HG03060 (cell line): Measurements from ENCODE around the gene UMAD1.

Experiments used
- ATAC-seq: cut with Tn5 transposase; IDR thresholded peaks from one replicate; pipeline ENCODE4 v1.9.1; 2021; ENCODE audit warnings: low read depth, moderate number of reproducible peaks; ENCODE audit not compliant: unreplicated experiment

Gene UMAD1

DNA sequence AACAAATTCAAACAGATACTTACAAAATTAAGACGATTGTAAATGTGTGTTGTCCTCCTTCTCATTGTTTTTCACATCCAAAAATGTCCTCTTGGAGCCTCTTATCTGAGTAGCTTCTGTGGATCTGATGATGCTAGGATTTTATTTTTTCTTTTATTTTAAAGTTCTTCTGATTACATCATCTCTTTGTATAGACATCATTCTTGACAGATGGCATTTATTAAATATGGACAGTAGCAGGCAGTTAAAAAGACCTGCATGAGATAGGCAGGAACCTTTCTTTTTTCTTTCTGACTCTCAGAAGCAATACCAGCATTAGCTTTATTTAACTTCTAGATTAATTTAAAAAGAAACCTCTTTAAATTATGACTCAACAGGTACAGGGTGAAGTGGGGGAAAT, 77.9 kb downstream of the UMAD1 start, which contains the start of gene RPA3:
Gene RPA3 (minus strand): TSS at position 116 of the 400 bp plus-strand sequence. CDS start 78,189 bp downstream, outside the sequence.
- ATAC-seq: no peak

DNA sequence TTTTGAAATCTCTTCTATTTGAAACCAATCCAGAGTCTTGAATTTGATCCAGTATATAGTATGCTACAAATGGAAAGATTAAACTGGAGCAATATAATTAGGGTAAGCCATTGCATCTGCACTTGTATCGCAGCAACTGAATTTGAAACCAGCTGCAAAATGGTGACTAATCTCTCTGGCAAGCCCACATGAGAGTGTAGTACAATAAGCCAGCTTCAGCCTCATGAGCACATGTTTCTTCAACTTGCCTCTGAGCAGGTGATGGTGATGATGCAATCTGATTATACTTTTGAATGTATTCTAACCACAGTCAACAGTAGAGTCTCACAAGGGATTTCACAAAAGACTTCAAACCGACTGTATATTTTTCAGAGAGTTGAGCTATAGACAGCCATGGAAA, 78.7 kb downstream of the UMAD1 start:
- peak; percentile 87 for ATAC-seq

DNA sequence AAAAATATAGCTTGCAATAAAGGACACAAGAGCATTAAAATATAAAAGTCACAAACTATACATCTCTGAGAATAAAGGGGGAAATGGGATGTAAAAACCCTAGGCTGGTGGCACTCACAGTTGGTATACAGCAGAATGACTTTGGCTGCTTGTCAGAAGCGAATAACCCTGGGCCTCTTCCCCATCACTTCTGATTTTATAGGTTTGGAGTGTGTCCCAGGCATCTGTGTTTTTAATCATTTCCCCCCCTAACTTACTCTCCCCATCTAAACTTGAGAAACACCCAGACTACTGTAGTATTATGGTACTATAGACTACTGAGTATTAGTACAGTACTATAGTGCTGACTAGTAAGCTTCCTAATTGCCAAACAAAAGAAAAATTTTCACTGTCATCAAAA, 79.6 kb downstream of the UMAD1 start:
- ATAC-seq: no peak

DNA sequence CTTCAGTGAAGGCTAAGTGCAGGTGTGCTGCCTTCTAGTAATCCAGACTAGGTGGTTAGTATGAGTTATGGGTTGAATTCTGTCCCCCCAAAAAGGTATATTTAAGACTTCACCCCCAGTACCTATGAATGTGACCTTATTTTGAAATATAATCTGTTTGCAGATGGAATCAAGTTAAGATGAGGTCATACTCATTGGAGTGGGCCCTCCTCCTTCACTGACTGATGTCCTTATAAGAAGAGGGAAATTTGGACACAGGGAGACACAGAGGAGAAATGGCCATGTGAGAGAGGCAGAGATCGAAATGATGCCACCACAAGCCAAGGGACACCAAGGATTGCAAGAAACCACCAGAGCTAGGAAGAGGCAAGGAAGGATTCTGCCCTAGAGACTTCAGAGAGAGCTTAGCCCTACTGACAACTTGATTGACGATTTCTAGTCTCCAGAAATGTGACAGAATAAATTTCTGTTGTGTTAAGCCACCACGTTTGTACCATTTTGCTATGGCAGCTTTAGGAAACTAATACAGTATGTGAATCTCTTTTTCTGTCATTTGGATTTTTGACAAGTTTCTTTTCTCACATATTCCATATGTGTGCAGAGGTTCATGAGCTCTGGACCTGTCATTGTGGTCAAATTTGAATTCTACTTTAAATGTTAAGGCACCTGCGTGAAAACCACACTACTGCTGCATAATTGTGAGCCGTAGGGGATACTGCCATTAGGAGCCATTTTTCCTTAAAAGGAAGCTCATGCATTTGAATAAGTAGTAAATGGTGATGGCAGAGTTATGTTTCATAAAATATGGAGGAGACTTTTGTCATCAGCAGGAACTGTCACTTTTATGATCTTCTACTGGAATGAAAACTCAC, 80.4 kb downstream of the UMAD1 start:
- no peak for ATAC-seq

DNA sequence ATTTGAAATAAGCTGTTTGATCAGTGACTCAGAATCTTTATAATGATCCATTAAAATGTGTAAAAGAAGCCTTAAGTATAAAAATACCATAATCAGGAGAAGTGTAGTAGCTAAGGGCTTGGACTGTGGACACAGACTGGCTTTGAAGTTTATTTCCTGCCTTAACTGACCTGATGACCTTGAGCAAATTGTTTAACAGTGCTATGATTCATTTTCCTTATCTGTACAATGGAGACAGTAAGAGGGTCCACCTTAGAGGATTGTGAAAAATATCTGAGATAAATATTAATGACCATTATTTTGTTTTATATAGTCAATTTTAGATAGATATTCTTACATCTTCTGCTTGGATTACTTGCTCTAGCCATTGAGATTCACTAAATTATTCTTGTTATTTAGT, 91.2 kb downstream of the UMAD1 start:
- no peak for ATAC-seq

DNA sequence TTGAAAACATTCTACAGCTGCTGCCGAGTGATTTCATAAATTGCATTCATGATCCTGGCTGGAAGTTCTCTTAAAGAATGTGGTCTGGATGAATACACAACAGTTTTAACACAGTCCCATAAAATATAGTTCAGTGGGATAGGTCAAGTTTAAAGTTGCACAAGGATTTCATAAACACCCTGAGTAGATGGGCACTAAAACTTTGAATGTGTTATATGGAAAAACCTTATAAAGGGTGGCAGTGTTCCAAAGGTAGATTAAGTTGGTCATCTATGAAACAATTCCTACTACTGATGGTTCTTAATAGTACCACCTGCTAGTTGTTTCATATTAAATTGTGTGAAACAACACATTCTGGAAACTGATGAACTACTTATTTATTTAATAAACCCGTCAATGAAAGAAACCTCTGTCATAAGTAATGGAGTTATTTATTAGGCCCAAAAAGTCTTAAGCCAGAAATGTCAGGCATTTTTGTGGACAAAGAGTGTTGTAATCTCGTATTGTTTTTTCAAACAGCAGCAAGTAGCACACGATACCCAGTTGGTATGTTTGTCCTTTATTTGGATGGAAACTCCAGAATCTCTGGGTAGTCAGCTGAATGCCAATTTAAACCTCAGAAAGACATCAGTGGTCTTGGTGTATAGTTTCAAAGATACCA, 92.2 kb downstream of the UMAD1 start:
- ATAC-seq: no peak

DNA sequence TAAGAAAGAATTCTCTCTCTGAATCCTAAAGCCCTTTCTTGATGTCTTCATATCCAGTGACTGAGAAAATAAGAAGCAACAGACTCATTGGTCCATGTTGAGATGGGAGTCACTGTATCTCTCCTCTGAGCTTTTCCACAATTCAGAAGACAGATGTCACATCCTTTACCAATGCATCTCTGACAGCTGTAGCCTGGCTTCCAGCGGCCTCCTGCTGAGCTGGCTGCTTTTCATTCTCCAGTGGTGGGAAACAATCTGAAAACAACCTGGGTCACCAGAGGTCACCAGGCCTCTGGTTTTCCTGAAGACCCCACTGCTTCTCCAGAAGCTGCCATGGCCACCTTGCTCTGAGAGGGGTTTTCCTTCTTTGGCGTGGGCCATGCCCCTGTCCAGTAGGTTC, 96.1 kb downstream of the UMAD1 start:
- ATAC-seq: no peak

DNA sequence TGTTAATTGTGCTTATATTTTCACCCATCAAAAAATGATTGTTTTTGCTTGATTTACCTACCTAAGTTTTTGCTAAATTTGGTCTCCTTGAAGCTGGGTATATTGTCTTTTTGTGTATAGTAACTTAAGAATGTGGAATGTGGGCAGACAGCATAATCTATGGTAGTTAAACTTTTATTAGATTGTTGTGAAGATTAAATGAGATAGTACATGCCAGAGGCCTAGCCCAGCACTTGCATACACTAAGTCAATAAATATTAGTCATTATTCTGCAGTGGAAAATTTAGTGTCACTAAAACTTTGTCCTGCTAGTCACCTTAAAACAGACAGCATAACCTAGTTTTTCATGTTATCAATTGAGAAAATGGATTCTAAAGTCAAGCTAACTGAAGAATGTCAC, 97.1 kb downstream of the UMAD1 start:
- ATAC-seq: no peak

DNA sequence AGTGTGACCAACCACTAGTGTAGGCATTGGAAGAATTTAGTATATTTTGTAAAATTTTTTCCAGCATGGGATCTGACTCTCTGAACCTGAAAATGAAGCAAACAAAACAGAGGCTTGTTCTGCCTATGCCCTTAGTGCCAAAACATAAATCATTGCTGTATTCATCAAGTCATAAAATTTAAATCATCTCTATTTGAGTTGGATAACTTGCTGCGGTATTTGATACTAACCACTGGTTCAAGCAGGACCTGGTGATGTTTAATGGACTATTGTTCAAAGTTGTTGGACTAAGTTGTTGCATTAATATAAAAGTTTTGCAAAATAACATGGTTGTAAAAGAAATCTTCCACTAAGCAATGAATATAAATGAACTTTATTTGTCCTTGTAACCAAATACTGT, 97.6 kb downstream of the UMAD1 start:
- no peak for ATAC-seq

DNA sequence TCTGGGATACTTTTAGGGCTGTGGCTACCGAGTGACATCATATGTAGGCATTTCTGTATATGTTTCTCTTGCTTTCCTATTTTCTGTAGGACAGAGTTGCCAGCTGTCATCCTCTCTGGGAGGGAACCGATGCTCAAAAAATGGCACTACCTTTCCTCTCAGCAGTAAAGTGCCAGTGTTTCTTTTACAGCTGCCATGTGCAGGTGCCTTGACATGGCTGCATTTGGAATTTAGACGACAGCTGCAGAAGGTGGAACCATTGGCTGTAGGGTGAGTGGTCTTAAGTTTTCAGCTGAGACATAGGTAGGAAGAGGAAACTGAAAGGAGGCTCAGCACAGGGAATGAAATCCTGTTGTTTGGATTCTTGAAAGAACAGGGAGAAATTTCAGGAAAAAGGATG, 98.1 kb downstream of the UMAD1 start:
- no peak for ATAC-seq

DNA sequence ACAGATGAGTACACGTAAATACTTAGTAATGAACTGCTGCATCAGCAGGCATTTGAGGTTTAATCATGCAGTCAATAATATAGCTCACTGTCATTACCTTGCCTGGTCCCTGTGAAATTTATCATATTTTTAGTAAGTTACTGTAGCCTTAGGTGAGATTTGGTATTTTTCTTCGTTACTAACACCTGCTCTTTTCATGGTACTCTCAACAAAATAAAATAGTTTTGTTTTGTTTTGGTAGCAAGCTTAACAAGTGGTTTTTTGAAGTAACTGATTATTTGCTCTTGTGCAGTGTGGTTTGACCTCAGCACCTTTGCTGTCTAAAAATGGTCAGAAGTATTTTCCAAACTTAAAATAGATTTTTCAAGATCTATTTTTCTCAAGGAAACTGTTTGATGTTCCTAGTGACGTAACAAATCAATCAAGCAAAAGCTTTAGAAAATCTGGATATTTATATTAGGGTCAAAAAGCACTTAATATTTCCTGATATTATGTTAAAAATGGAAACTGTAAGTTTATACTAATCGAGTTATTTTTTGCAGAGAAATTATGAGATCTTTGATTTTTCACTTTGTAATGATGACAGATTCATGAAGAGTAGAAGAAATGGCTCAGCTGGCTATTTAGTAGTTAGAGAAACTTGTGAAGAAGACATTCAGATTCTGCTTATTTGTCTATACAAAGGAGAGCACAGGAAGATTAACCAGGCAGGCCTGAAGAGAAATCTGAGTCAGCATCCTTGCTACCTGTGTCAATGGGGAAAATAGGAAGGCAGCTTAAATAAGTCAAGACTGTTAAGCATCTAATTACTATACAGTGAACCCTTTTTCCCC, 98.9 kb downstream of the UMAD1 start:
- ATAC-seq: no peak

DNA sequence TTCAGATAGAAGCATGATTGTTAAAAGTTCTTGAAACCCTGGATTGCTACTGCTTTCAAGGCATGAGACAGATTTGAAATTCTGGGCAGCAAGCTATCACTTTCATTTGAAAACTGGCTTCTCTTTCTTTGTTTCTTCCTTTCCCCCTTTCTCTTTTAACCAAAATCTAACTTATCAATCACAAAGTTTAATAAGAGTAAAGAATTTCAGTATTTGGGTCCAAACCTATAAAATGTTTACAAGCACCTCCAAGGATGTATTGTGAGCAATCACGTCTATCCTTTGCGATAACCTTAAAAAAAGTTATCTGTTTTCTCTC, 99.4 kb downstream of the UMAD1 start:
- no peak for ATAC-seq

DNA sequence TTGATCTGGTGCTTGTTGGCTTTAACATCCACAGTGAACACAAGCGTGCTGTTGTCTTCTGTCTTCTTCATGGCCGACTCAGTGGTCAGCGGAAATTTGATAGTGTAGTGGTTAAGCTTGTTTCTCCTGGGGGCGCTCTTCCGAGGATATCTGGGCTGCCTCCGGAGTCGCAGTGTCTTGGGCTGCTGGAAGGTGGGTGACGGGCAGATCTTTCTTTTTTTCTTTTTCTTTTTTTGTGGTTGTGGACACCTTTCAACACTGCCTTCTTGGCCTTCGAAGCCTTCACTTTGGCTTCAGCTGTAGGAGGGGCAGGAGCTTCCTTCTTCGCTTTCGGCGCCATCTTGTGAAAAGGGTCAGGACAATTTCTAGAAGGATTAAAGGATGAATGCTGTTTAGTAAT, 101.7 kb downstream of the UMAD1 start:
- no peak for ATAC-seq

DNA sequence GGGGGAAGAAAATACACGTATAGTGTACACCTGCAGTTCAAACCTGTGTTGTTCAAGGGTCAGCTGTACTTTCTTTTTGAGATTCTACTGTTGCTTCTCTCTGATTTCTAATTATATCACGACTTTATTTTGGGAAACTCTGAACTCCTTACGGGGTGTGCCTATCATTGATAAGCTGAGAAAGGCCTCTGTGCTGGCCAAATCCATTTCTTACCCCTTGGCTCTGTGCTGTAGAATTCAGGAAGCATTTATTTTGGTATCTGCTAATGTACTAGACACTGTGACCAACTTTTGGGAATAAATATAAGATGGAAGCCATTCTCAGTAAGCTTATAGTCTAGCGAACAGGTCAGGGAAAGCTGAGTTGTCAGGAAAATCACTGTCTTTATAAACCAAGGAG, 104.7 kb downstream of the UMAD1 start:
- ATAC-seq: no peak

DNA sequence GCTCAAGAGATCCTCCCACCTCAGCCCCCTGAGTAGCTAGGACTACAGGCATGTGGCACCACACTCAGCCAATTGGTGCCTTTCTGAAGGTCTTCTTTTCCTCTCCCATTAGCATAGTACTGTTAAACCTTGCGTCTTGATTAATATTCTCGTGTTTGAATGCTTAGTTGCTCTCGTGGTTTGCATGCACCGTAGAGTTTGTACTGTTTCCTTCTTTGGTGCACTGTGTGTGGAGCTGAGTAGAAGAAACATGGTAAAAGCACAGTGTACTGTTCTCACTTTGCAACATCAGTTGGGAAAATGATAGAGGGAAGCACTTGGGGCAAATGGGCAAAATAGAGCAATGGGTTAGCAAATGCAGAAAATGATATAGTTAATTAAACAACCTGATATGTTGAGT, 105.4 kb downstream of the UMAD1 start:
- no peak for ATAC-seq

DNA sequence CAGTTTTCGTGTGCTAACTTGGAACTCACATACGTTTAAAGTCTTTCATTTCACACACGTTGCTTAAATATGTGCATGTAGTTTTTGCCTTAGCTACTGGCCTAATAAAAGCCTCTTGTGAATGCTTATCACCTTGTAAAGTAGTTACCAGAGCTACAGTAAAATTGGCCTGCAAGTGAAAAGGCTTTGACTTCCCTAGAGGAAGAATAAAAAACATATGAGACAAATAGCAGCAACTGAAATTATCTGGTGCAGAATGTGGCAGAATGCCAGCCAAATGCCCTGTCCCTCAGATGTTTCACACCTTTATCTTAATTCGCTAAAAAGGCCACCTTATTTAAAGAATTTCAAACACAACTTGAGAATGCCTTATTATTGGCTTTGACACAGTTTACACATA, 105.9 kb downstream of the UMAD1 start:
- no peak for ATAC-seq

DNA sequence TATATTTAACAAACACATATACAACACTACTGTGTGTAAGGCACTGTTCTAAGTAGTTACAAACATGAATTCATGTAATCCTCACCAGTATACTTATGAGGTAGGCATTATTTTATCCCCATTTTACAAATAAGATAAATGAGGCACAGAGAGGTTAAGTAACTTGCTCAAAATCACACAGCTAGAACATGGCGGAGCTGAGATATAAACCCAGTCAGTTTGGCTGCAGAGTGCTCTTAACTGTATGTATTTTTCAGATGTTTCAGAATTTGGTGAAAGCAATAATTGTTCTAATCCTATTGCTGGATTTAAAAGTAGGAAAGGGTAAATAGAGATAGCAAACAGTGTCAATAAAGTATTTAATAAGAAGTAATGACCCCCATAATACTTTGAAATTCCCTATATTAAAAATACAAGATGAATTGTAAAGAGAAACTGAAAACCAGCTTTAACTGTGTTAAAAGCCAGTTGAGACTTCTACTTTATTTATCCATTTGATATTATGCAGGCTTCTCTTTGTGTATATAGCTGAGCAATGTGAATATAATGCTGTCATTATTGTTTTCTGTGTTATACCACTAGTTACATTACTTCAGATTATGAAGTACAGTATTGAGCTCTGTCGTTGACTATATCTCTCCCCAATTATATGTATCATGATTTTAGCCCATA, 110.2 kb downstream of the UMAD1 start:
- ATAC-seq: no peak

DNA sequence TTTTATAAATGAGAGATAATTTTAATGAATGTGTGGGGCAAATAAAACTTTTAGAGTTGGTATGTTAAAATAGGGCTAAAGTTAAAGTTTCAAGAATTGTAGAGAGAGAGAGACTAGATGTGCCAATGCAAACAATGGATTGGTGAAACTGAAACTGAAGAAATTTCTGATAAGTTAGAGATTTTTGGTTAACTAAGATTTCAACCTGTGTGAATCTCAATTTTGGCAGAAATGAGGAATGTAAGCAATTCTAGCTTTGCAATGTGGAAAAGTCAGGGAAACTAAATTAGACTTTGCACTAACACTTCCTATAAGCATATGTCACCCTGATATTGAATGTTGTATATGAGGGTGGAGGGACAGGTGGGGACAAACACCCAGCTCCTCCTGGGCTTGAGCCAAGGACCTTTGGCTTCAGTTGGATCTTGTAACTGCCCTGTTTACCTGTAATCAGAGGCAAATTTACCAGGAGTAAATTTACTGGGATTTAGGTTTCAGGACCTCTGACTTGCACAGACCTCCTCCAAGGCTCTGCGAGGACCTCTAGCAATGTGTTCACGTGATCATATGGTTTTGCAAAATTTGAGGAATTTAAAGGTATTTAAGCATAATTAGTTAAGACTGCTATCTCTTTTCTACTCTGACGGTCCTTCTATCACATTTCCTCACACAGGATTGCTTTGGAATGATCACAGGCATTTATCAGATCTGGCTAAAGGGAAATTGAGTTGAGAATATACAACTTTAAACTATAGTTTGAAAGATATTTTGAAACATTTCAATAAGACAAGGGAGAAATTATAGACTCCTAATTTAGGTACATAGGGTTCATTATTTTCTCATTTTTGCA, 110.9 kb downstream of the UMAD1 start:
- ATAC-seq: no peak

DNA sequence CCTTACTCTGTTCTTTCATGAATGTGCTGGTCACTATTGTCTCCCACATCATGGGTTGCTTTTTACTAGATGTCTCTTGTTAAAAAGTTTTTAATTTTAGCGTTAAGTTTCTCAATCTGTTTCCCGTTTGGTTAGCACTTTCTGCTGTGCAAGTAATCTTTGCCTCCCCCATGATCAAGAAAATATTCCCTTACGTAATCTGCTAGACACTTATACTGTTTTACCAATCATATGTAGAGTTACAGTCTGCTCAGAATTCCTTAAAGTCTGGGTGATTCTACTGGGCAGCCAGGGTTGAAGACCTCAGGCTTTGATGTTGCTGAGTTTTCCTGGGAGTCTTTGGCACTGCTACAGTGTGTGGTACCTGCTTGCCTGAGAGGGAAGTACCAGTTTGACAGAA, 116.0 kb downstream of the UMAD1 start:
- ATAC-seq: no peak

DNA sequence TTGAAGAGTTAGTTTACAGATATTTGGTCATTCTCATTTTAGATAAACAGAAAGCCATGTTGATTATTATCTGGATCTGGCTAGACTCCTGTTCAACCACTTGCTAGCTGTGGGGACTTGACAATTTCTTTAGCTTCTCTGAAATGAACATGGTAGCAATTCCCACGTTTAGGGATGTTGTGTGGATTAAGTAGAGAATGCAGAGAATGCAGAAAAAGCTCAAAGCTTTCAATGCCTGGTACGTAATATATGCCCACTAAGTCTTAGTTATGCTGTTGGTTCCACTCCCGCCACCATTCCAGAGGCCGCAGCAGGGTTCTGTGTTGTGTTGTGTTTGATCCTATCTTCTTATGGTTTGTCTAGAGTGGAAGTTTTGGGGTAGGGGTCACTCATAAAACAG, 117.0 kb downstream of the UMAD1 start:
- no peak for ATAC-seq
